LNCaP clone FGC (cell line): ENCODE measurements around the gene SAMD14.

Experiments
- DNase-seq: peaks from one replicate; pipeline ENCODE4 v3.0.0-alpha.2; 2011; ENCODE audit warnings: low read depth
- H3K4me3 ChIP-seq: 2 replicates; pipeline ENCODE4 v1.5.1; 2011; ENCODE audit warnings: mild to moderate bottlenecking, low read depth, low read length, control low read depth
- TF ChIP-seq, protein P1 (sequence below): IDR thresholded peaks from 2 replicates; pipeline ENCODE4 v1.5.1; 2012; ENCODE audit warnings: mild to moderate bottlenecking; ENCODE audit not compliant: control insufficient read depth, insufficient read depth; ENCODE audit errors: extremely low read depth

Gene SAMD14

DNA sequence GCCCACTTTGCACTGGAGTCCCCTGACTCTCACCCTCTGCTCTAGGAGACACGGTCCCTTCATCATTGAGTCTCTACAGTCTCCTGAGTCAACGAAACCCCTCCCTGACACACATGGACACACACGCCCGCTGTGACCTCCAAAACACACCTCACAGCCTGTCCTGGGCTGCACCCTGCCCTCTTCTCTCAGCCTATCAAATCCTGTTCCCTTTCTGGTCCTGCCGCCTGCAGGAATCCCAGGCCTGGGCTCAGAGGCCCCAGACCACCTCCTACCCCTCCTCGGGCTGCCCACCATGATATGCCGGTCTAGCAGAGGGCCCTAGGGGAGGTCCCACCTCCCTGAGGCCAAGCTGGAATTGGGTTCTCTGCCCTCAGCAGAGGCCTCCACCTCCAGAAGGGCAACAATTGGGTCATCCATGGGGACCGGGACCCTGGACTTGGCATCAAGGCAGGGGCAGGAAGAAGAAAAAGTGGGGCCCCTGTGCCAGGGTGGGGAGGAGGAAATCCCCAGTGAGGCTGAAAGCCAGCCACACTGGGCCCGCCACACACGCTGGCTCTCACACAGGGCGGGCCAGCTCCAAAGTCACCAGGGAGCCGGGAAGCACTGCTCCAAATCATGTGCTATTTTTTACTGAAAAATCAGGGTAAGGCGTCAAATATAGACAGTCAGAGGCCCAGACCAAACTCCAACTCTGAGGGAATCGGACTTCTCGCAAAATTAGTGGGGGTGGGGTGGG, 17.1 kb upstream of the SAMD14 start:
- TF ChIP-seq, protein P1, sequence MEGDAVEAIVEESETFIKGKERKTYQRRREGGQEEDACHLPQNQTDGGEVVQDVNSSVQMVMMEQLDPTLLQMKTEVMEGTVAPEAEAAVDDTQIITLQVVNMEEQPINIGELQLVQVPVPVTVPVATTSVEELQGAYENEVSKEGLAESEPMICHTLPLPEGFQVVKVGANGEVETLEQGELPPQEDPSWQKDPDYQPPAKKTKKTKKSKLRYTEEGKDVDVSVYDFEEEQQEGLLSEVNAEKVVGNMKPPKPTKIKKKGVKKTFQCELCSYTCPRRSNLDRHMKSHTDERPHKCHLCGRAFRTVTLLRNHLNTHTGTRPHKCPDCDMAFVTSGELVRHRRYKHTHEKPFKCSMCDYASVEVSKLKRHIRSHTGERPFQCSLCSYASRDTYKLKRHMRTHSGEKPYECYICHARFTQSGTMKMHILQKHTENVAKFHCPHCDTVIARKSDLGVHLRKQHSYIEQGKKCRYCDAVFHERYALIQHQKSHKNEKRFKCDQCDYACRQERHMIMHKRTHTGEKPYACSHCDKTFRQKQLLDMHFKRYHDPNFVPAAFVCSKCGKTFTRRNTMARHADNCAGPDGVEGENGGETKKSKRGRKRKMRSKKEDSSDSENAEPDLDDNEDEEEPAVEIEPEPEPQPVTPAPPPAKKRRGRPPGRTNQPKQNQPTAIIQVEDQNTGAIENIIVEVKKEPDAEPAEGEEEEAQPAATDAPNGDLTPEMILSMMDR = no peak
- no peak overlapping the region for H3K4me3 ChIP-seq
- DNase-seq = no peak

DNA sequence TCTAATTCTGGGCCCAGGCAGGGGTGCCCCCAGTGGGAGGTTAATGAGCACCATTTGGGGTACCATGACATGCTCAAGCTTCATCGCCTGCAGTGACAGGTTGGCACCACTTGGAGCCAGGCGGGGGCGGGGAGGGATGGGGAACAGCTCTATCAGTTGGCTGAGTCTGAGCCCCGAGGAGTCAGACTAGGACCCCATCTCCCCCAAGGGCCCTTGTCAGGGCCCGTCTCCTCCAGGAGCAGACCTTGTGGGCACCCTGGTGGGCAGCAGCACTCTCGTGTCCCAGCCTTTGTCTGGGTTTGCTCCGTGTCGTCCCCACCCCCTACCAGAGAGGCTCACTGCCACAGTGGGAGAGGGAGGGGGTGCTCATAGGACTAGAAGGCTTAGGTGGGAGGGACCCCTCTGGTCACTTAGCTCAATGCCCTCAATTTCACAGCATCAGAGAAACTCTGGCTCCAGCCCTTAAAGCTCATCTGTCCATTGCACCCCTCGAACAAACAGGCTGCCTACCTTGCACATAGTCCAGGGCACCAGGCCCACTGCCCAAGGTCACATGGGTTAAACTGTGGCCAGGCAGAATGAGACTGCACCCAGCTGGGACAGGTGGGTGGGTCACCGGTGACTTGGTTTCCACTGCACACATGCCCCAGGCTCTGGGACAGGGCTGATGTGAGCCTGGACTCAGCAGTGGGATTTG, 16.4 kb upstream of the SAMD14 start:
- H3K4me3 ChIP-seq = no peak overlapping the region
- TF ChIP-seq, protein P1 = no peak
- DNase-seq = no peak

DNA sequence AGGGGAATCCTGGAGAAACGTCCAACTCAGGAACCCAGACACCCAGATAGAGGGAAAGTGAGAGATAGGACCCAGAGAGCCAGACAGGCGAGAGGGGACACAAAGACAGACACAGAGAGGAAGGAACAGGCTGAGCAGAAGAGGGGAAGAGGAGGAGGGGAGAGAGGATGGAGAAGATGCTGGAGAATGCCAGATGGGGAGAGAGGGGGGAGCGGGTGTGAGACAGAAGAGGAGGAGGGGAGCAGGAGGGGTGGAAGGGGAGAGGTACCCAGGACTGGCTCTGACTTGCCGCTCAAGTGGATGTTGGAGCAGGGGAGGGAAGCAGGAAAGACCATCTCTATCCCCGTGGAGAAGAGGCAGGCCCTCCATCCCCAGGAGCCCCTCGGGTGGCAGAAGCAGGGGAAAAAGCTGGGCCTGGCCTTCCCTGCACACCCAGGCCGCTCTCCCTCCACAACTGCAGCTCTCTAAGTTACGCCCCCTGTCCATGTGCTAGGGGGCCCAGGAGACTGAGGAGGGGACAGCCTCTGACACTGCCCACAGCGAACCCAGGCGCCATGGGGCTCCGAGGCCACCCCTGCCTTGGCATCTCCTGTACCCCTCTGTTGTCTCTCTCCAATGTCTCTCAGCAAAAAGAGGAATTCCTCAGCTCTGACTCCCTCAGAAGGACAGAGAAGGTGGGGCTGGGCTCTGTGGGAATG, 15.7 kb upstream of the SAMD14 start:
- TF ChIP-seq, protein P1 = no peak
- DNase-seq = no peak
- no peak overlapping the region for H3K4me3 ChIP-seq

DNA sequence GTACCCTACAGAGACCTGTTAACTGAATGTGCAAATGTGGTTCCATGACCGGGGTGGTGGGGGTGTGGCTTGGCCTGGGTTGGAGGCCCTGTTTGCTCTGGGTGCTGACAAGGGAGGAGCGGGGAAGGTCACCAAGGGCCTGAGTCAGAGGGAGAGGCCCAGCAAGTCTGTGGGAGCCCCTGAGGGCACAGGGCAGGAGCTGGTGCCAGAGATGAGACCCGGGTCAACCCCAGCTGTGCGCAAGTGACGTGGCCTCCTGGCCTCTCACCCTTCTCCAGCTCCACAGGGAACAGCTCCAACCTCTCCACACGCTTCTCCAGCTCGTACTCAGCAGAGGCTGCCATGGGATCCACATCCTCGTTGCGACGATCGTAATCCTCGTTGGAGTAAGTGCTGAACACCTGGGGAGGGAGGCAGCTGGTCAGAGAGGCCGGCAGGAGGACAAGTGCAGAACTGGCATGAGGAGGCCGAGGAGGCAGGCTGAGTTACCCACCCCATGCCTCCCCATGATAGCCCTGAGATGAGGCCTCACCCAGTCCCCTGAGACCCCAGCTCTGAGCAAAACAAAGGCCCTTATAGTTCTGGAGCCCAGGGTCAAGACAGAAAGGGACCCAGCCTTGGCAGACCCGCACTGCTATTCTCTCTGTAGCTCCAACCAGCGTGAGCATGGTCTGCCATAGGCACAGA, 15.0 kb upstream of the SAMD14 start:
- TF ChIP-seq, protein P1 = no peak
- no peak for DNase-seq
- no peak overlapping the region for H3K4me3 ChIP-seq

DNA sequence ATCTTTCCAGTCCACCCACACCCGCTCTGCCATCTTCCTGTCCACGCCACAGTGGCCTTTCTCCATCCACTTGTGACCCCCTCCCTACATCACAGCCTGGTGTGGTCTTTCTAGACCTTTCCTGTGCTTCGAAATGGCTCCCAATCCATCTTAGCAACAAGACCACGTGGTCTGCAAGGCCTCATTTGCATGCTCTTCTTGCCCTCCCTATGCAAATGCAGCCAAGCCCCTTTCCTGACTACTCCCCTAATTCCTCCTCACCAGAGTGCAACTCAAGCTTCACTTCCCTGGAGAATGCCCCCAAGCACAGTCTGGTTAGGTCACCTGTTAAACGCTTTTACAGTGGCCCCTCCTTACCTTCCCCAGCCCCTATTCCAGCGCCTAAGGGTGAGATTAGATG, 14.4 kb upstream of the SAMD14 start:
- no peak for DNase-seq
- H3K4me3 ChIP-seq = no peak overlapping the region
- TF ChIP-seq, protein P1 = no peak

DNA sequence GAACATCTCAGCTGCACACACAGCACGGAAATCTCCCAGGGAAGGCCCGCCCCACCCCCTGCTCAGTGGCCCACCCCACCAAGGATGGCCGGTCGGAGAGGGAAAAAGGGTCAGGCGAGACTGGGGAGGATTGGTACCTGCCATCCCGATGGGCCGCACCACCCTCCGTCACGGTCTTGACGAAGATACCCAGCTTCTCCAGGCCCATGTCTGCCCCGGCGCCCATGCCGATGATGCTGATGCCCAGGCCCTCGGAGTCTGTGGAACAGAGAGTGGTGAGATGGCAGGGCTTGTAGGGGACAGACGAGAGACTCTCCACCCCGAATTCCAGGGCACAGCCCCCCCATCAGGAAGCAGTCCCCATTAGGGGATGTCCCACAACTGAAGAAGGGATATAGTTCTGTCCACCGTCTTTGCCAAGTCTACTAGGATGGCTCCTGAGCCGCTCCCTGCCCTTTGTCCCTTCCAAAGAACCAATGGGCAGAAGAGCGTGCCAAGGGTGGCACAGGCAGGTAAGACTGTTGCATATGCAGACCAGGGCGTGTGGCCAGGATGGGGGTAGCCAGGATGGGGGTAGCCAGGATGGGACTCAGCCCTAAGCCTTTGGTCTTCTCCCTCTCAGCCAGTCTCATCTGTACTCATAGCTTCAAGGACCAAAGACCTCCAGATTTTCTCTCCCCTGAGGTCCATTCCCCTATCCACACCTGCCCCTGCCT, 13.7 kb upstream of the SAMD14 start:
- H3K4me3 ChIP-seq = no peak overlapping the region
- TF ChIP-seq, protein P1 = no peak
- DNase-seq = no peak
